ENCODE results near the gene OR11L1. TPM values are rescaled to one million over a fixed set of nuclear protein-coding genes. Genes with fewer than 3 reads are reported as not detected.

The OR11L1 gene
- total RNA-seq, 4 donors from 2014 or later, result not detected

Other genes starting within 250 kb of the OR11L1 start
- not detected for gene OR2G3, start 236.3 kb downstream of the OR11L1 start, total RNA-seq
- not detected for gene OR13G1, start 162.2 kb downstream of the OR11L1 start, total RNA-seq
- not detected for gene OR6F1, start 125.2 kb downstream of the OR11L1 start, total RNA-seq
- not detected for gene OR14K1, start 103.3 kb downstream of the OR11L1 start, total RNA-seq
- not detected for gene OR14A2, start 93.8 kb downstream of the OR11L1 start, total RNA-seq
- gene OR1C1, start 81.3 kb downstream of the OR11L1 start, total RNA-seq, result not detected
- not detected for gene OR14A16, start 17.8 kb downstream of the OR11L1 start, total RNA-seq
- gene TRIM58, start 15.3 kb upstream of the OR11L1 start, total RNA-seq, result 1 to 10 TPM in 2 of 4 donors, under 1 TPM in 2; 0.42 to 7.3 (median 1.9) TPM
- gene OR2W3, start 53.7 kb upstream of the OR11L1 start, total RNA-seq, result 1 to 10 TPM in 1 of 4 donors, under 1 TPM in 2, not detected in 1; 0.34 to 1.9 (median 0.83) TPM
- gene OR2T8, start 78.4 kb upstream of the OR11L1 start, total RNA-seq, result not detected
- gene OR2AJ1, start 83.0 kb upstream of the OR11L1 start, total RNA-seq, result not detected
- gene OR2L8, start 107.0 kb upstream of the OR11L1 start, total RNA-seq, result not detected
- gene OR2AK2, start 123.3 kb upstream of the OR11L1 start, total RNA-seq, result not detected
- gene OR2L5, start 171.8 kb upstream of the OR11L1 start, total RNA-seq, result not detected
- gene OR2L2, start 188.2 kb upstream of the OR11L1 start, total RNA-seq, result not detected
- gene OR2L3, start 204.9 kb upstream of the OR11L1 start, total RNA-seq, result not detected

Data from esophagus muscularis mucosa (tissue), 4 donors.